HepG2 (cell line): ENCODE measurements around the gene PIEZO2. TPM values are rescaled to one million over a fixed set of nuclear protein-coding genes. Genes with fewer than 3 reads are reported as not detected.

Source experiments
- ATAC-seq: fragments of 200-7000 bp; cut with Tn5 transposase; 3 replicates; pipeline ENCODE4 v1.9.1; 2020; ENCODE audit warnings: mild to moderate bottlenecking, moderate library complexity
- BruUV-seq: library from RNA; stranded (reverse); fragments of 400-500 nt; replicated peaks from 2 replicates; lab custom pipeline; 2021; lab: Mats Ljungman, UMichigan
- CTCF ChIA-PET: fragments of 300-600 bp; formaldehyde crosslinking; extraction: SDS; loops from one replicate; lab custom pipeline; 2021; ENCODE audit warnings: low total read pairs, inconsistent platforms, low intra/inter-chr PET ratio; lab: Yijun Ruan, JAX
- POLR2A ChIA-PET: fragments of 350-600 bp; sonication (Branson Sonifier 250); formaldehyde crosslinking; loops from one replicate; lab custom pipeline; 2020; ENCODE audit warnings: antibody characterized with exemption, inconsistent platforms; lab: Yijun Ruan, JAX
- DNase-seq: peaks from one replicate; pipeline ENCODE4 v3.0.0-alpha.2; 2015; ENCODE audit warnings: low spot score
- FAIRE-seq: peaks from 3 replicates; lab custom pipeline; 2011; peaks lifted over from hg19 to GRCh38; lab: Jason Lieb, UNC
- H2AFZ ChIP-seq: one replicate; pipeline ENCODE4 v1.6.1; 2011; ENCODE audit warnings: low read length, inconsistent platforms
- H3K27ac ChIP-seq: fragments of 300-600 bp; 3 replicates; pipeline ENCODE4 v1.8.0; 2011; ENCODE audit warnings: mixed run types, mild to moderate bottlenecking, mixed read lengths, low read length, inconsistent platforms; ENCODE audit not compliant: insufficient read depth; ENCODE audit errors: extremely low read length
- H3K27me3 ChIP-seq, 2 experiments: fragments of 200-600 bp in 1 of 2; 2 replicates in 1 of 2; 3 replicates in 1 of 2; pipeline versions ENCODE4 v1.6.0 to v1.8.0; 2011; ENCODE audit warnings: low read length in 2 of 2, mild to moderate bottlenecking in 2 of 2, moderate library complexity in 2 of 2, inconsistent platforms in 1 of 2; ENCODE audit not compliant: insufficient read depth in 2 of 2, control insufficient read depth in 1 of 2
- H3K36me3 ChIP-seq, 2 experiments: fragments of 200-600 bp in 1 of 2; replicated peaks in 1 of 2; 2 replicates in 1 of 2; 3 replicates in 1 of 2; pipeline versions ENCODE4 v1.5.1 to v1.8.0; 2011; ENCODE audit warnings: low read length in 2 of 2, inconsistent platforms in 1 of 2; ENCODE audit not compliant: insufficient read depth in 2 of 2, control insufficient read depth in 1 of 2
- H3K4me1 ChIP-seq: 2 replicates; pipeline ENCODE4 v1.5.1; 2012; ENCODE audit warnings: low read length, inconsistent platforms; ENCODE audit not compliant: insufficient read depth
- H3K4me2 ChIP-seq: 2 replicates; pipeline ENCODE4 v1.6.0; 2011; ENCODE audit warnings: low read depth, low read length, inconsistent platforms
- H3K4me3 ChIP-seq, 3 experiments: fragments of 200-600 bp in 1 of 3; sonication (generic), shearing (Covaris generic) in 1 of 3; replicated peaks in 1 of 3; 2 replicates each; pipeline ENCODE4 v1.5.1; 2011 to 2016; ENCODE audit warnings: low read length in 3 of 3, inconsistent platforms in 2 of 3, low read depth in 2 of 3, mild to moderate bottlenecking in 2 of 3, control low read depth in 1 of 3, mixed read lengths in 1 of 3; ENCODE audit not compliant: insufficient read depth in 1 of 3
- H3K79me2 ChIP-seq: one replicate; pipeline ENCODE4 v1.6.1; 2011; ENCODE audit warnings: low read length, inconsistent platforms; ENCODE audit not compliant: insufficient read depth
- H3K9ac ChIP-seq: 2 replicates; pipeline ENCODE4 v1.6.0; 2011; ENCODE audit warnings: mild to moderate bottlenecking, low read depth, low read length, inconsistent platforms; ENCODE audit not compliant: insufficient read depth
- H3K9me3 ChIP-seq: 2 replicates; pipeline ENCODE4 v1.5.1; 2012; ENCODE audit warnings: mild to moderate bottlenecking, low read length
- H4K20me1 ChIP-seq: 2 replicates; pipeline ENCODE4 v1.6.0; 2011; ENCODE audit warnings: inconsistent platforms, mild to moderate bottlenecking, low read length, moderate library complexity; ENCODE audit not compliant: insufficient read depth
- CHD4 ChIP-seq: fragments of 200-600 bp; sonication (generic); IDR thresholded peaks from 2 replicates; pipeline ENCODE4 v1.7.0; 2017; ENCODE audit warnings: mild to moderate bottlenecking, low read length, borderline replicate concordance
- KIAA2018 ChIP-seq: sonication (generic); formaldehyde crosslinking; IDR thresholded peaks from 2 replicates; pipeline ENCODE4 v1.5.0; 2020; ENCODE audit warnings: mild to moderate bottlenecking, missing genetic modification reagents, borderline replicate concordance
- MATR3 ChIP-seq: sonication (generic); formaldehyde crosslinking; IDR thresholded peaks from 2 replicates; pipeline ENCODE4 v1.4.0; 2020; ENCODE audit warnings: missing genetic modification reagents
- MLX ChIP-seq: IDR thresholded peaks from 2 replicates; pipeline ENCODE4 v1.6.1; 2016
- PRDM4 ChIP-seq: sonication (generic); formaldehyde crosslinking; IDR thresholded peaks from 2 replicates; pipeline ENCODE4 v1.9.0; 2021; ENCODE audit warnings: missing genetic modification reagents, borderline replicate concordance
- ZBTB33 ChIP-seq: sonication (generic); formaldehyde crosslinking; IDR thresholded peaks from 2 replicates; pipeline ENCODE4 v1.4.0; 2020; ENCODE audit warnings: missing genetic modification reagents
- ZNF564 ChIP-seq: sonication (generic); formaldehyde crosslinking; IDR thresholded peaks from 2 replicates; pipeline ENCODE4 v1.8.1; 2023; ENCODE audit warnings: mild to moderate bottlenecking, missing genetic modification reagents
- ZNF850 ChIP-seq: sonication (generic); formaldehyde crosslinking; conservative IDR thresholded peaks from 2 replicates; pipeline ENCODE4 v1.9.0; 2021; ENCODE audit warnings: mild to moderate bottlenecking, missing genetic modification reagents
- WGBS: methylation state at CpG from one replicate; pipeline ENCODE4 v1.1.6; 2017; ENCODE audit warnings: low lambda C conversion rate; 5-methylcytosine and 5-hydroxymethylcytosine counted together
- in situ Hi-C: cut with HindIII; loops from 2 replicates; pipeline ENCODE4 v1.10.0; 2017; ENCODE audit warnings: low pct_unique_long_range_greater_than_20kb; ENCODE audit not compliant: extremely low pct_ligation_motif_present
- intact Hi-C: fragments of 100-400 bp; cut with micrococcal nuclease; formaldehyde crosslinking; loops from one replicate; pipeline ENCODE4 v1.10.0; 2022; ENCODE audit not compliant: unreplicated experiment
- polyA plus RNA-seq, 8 experiments: library from polyadenylated mRNA; depleted of rRNA in 3 of 8; stranded (reverse) in 7 of 8; unstranded in 1 of 8; fragments of >200 nt; fragmentation: Illumina TruSeq in 4 of 8; extraction: Trizol in 4 of 8; gene quantifications; 2 replicates each; pipeline versions ENCODE4 v1.2.1 to v1.2.3, GENCODE V29; 2011 to 2016; ENCODE audit warnings: low read depth in 4 of 8, missing spikeins in 1 of 8, mixed read lengths in 1 of 8; ENCODE audit not compliant: insufficient read depth in 1 of 8
- total RNA-seq, 5 experiments: library from RNA; depleted of rRNA; stranded (reverse); fragments of >200 nt; fragmentation: Illumina TruSeq; extraction: Trizol; gene quantifications; 2 replicates each; pipeline ENCODE4 v1.2.3, GENCODE V29; 2016; ENCODE audit warnings: low read depth in 1 of 5
- TF ChIP-seq, protein P1 (sequence below): sonication (generic); formaldehyde crosslinking; IDR thresholded peaks from 2 replicates; pipeline ENCODE4 v1.9.0; 2022; ENCODE audit warnings: low read depth, missing genetic modification reagents

PIEZO2 gene
- total and polyA plus RNA-seq, 2 of the 13 experiments (the other 11 are each of a cell fraction or from before 2014, with no cell fraction given): 15.2 to 27.2 TPM

DNA sequence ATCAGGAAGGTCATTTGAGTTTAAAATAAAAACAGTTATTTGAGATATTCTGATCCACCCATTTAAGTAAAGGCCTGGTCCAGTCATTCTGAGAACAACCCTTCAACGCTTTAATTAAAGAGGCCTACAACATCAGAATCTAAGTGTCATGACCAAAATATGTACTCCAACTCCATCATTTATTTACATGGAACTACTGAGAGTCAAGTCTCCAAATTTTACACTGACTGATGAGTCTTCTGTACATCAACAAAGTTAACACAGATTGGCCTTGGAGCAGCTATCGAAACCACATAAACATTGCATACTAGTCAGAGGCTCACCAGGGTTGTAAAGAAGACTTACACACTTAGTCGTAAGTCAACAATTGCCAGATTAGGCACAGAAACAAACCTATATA, 37.1 kb downstream of the PIEZO2 start:
- Histone ChIP-seq H3K27ac (no peak overlapping the region), H3K36me3 (no peaks in the 10 kb centered on the region), H3K27me3 (no peaks in the 10 kb centered on the region), H2AFZ (no peak overlapping the region), H4K20me1 (no peaks in the 10 kb centered on the region), H3K4me1 (peaks cover 49% of the 10 kb centered on the region), H3K9ac (no peak overlapping the region), H3K79me2 (no peaks in the 10 kb centered on the region), H3K4me2 (no peak overlapping the region), H3K9me3 (no peaks in the 10 kb centered on the region), H3K4me3 (no peak overlapping the region)
- 90% methylated on average over 3 of the region's 3 CpGs for WGBS
- ATAC-seq: no peak
- BruUV-seq: no TSS peak
- FAIRE-seq: no peak
- CTCF ChIA-PET: no interaction called here
- POLR2A ChIA-PET: no interaction called here
- in situ Hi-C loops: loop anchor here (10.0 kb wide), 1 partner anchor 67 kb away; no protein-coding TSS in a partner anchor
- DNase-seq: no peak
- intact Hi-C loops: loop anchor here (5.0 kb wide), 1 partner anchor 35 kb away; the partner anchor contains the start of gene PIEZO2
- TF ChIP-seq ZNF564 (CRISPR knock-in tag) (no peak), PRDM4 (no peak), ZNF850 (CRISPR knock-in tag) (no peak), ZBTB33 (no peak), MATR3 (CRISPR knock-in tag) (no peak), CHD4 (no peak), KIAA2018 (CRISPR knock-in tag) (no peak), MLX (no peak)
- TF ChIP-seq, protein P1, sequence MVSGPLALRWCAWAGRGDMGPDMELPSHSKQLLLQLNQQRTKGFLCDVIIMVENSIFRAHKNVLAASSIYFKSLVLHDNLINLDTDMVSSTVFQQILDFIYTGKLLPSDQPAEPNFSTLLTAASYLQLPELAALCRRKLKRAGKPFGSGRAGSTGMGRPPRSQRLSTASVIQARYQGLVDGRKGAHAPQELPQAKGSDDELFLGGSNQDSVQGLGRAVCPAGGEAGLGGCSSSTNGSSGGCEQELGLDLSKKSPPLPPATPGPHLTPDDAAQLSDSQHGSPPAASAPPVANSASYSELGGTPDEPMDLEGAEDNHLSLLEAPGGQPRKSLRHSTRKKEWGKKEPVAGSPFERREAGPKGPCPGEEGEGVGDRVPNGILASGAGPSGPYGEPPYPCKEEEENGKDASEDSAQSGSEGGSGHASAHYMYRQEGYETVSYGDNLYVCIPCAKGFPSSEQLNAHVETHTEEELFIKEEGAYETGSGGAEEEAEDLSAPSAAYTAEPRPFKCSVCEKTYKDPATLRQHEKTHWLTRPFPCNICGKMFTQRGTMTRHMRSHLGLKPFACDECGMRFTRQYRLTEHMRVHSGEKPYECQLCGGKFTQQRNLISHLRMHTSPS: no peak
